GM21526 (cell line): ENCODE data around the gene ZBTB18.
"Not testable (repeated sequence)": the region's sequence is repeated elsewhere in the genome, so short reads cannot be mapped to it uniquely, and the experiment has no call there.

Experiments
- ATAC-seq: cut with Tn5 transposase; IDR thresholded peaks from one replicate; pipeline ENCODE4 v1.9.1; 2021; ENCODE audit warnings: moderate library complexity; ENCODE audit not compliant: unreplicated experiment, low FRiP score

ZBTB18 gene

GRCh38 chr1:244037252-244037651 lies 13.8 kb upstream of the ZBTB18 start:
- ATAC-seq, result no peak

- ATAC-seq, result no peak
These were observed 9.5 kb upstream of the ZBTB18 start for GRCh38 chr1:244041466-244042120.

DNA sequence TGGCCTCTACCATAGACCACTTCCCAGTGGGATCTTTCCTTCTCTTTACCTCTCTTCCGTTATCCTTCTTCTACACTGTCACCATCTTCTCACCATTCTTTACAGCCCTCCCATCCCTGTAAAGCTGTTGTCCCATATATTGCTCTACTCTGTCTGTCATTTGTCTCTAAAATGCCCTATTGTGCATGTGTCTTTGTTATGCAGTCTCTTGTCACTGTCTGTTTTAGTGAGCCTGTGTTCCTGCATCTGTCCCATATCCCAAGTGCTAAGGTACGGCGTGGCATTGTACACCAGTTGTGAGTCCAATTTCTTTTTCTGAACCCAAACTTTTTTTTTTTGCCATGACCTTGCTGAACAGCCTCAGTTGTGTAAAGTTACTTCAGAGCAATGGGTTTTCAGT lies 8.8 kb upstream of the ZBTB18 start:
- no peak for ATAC-seq

DNA sequence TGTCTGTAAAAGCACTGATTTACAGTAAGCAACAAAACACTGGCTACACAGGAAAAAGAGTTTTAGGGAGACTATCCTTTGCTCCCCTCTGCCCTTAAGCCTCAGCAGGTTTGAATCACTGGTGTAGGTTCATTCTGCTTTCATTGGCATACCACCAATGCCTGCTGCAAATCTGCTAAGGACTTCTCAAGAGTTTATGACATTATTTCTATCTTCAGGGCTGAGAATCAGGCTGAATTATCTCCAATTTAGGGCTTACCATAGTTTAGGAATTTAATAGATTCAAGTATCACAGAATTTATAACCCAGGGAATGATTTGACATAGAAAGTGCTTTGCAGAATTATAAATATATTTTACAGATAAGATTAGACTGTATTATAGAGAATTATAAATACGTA lies 6.7 kb upstream of the ZBTB18 start:
- ATAC-seq, result no peak

DNA sequence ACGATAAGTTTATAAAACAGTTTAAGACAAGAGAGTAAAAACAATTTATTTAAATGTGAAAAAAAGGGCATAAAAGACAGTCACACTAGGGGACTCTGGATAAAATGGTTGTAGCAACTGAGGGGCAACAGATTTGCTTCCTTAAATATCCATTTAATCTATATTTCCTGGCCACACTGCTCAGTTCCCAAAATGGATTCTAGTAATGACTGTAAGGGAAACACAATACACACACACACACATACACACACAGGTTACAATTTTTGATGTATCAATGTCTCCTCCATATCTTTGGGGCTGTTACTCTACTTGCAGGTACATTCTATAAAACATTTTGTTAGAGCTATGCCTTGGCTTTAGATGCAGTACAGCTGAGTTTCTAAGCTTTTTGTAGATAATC lies 4.8 kb upstream of the ZBTB18 start:
- not testable (repeated sequence) for ATAC-seq

- no peak for ATAC-seq
These were observed 4.0 kb upstream of the ZBTB18 start for GRCh38 chr1:244046907-244047611.

DNA sequence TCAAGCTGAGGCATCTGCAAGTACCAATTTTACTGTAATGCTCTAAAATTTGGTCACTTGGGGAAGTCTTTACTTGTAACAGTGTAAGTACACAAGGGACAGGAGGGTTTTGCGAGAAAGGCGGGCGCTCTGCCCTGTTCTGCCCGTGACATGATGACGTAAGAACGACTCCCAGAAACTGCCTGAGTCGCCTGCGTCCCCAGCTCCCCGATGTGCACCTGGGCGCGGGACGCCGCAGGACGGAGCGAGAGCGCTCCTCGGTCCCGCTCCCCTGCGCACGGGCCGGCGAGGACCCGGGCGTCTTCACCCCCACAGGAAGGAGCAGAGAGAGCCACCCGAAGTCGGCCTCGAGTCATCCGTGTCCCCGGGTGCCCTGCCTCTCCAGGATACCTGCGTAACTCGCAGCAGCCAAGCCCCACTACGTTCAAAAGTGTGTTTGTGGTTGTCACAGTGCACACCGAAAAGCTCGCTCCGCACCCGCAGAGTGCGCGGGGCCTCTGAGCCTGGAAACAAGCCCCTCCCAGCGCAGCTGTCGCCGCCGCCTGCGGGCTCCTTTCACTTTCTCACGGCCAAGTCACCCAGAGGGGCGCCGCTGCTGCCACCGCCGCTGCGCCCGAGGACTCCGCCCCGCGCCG lies 3.3 kb upstream of the ZBTB18 start:
- peak; percentile 73 for ATAC-seq

DNA sequence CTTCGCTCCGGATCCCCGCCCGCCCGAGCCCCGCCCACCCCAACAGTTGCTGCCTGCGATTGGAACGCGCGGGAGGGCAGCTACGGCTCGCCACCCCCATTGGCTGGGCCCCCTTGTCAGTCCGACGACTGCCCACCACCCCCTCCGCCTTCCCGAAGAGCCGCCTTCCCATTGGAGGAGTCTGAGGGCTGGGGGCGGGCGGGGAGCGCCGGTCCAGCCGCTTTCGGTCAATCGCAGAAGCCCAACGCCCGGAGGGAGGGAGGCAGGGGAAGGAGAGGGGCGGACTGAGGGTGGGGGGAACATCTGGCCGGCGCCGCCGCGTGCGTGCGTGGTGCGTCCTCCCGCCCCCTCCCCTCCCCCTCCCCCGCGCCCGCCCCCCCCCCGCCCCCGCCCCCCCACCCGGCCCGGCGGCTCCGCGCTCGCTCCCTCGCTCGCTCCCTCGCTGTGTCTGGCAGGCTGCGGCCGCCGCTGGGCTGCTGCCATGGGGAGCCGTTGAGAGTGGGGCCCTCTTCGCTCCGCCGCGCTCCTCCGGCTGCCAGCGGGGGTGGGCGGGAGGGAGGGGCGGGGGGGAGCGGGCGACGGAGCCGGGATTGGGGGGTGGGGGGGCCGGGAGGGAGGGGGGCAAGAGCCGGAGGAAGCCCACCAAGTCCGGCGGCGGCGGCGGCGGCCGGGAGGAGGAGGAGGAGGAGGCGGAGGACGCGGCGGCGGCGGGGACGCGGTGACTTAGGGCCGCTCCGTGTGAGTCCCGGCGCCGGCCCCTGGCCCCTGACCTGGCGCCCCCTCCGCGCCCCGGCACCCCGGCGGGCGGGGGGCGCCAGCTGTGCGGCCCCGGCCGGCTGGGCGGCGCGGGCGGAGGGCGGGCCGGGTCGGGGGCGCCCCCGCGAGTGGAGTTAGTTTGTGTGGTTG lies 2.6 kb upstream of the ZBTB18 start:
- peak; percentile 66 for ATAC-seq

- ATAC-seq, result no peak
These were observed 1.7 kb upstream of the ZBTB18 start for GRCh38 chr1:244049162-244050013.

DNA sequence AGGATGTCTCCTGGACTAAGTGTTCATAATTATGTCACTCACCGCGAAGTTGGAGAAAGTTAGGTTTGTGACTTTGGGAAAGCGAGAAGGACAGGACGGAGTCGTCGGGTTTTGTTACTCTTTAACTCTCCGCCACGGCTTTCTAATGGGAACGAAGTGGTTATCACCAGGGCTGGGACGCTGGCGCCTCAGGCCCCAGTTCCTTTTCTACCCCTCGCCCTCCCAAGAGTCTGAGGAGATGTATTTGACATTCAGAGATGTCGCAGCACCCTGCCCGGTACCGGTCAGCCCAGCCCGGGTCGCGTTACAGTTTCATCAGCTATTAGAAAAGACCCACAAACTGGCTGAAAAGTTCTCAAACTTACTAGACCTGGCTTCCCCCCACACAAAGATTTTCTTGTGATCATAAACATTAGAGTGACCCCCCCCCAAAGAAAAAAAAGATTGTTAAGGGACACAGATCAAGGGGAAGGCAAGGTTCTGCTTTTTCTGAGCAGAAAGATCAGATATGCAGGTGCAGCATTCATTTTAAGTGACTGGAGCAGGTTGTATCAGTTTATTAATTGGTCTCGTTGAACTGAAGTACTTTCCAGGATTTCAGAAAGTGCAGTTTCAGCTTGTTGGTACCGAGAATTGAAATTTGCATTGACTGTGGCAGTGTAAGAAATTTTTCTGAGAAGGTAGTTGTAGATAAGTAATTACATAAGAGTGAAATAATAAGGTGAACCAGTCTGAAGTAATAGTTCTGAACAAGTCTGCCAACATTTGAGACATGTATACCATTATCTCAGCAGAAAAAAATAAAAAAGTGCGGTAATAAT lies 859 bp upstream of the ZBTB18 start:
- no peak for ATAC-seq

GRCh38 chr1:244052016-244052727 lies 1.1 kb downstream of the ZBTB18 start:
- ATAC-seq, result no peak

GRCh38 chr1:244052728-244053312 lies 1.7 kb downstream of the ZBTB18 start:
- ATAC-seq, result no peak

DNA sequence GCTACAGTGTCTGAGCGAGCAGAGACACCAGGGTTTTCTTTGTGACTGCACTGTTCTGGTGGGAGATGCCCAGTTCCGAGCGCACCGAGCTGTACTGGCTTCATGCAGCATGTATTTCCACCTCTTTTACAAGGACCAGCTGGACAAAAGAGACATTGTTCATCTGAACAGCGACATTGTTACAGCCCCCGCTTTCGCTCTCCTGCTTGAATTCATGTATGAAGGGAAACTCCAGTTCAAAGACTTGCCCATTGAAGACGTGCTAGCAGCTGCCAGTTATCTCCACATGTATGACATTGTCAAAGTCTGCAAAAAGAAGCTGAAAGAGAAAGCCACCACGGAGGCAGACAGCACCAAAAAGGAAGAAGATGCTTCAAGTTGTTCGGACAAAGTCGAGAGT lies 2.7 kb downstream of the ZBTB18 start:
- no peak for ATAC-seq

- no peak for ATAC-seq
These were observed 3.3 kb downstream of the ZBTB18 start for GRCh38 chr1:244054247-244054923.

- no peak for ATAC-seq
These were observed 3.8 kb downstream of the ZBTB18 start for GRCh38 chr1:244054924-244055263.

- ATAC-seq, result no peak
These were observed 5.5 kb downstream of the ZBTB18 start for GRCh38 chr1:244056577-244056976.

- ATAC-seq, result no peak
These were observed 6.6 kb downstream of the ZBTB18 start for GRCh38 chr1:244057474-244058385.
